GM12878 (cell line): ENCODE data around the gene MYL7. TPM values are rescaled to one million over a fixed set of nuclear protein-coding genes. Genes with fewer than 3 reads are reported as not detected.

ENCODE experiments used
- ATAC-seq: fragments of 200-7000 bp; cut with Tn5 transposase; 3 replicates; pipeline ENCODE4 v1.9.1; 2020; ENCODE audit warnings: mild to moderate bottlenecking, moderate library complexity
- BruUV-seq: library from RNA; stranded (reverse); fragments of 400-500 nt; replicated peaks from 2 replicates; lab custom pipeline; 2021; lab: Mats Ljungman, UMichigan
- CTCF ChIA-PET: fragments of 300-600 bp; sonication (Branson Sonifier 250); formaldehyde crosslinking; extraction: SDS; loops from one replicate; lab custom pipeline; 2021; ENCODE audit warnings: inconsistent platforms; lab: Yijun Ruan, JAX
- POLR2A ChIA-PET: fragments of 350-600 bp; formaldehyde crosslinking; extraction: SDS; loops from one replicate; lab custom pipeline; 2021; ENCODE audit warnings: inconsistent platforms; lab: Charles Lee
- RAD21 ChIA-PET: fragments of 300-600 bp; sonication (Branson Sonifier 250); formaldehyde crosslinking; loops from one replicate; lab custom pipeline; 2023; ENCODE audit warnings: antibody characterized with exemption; ENCODE audit not compliant: unreplicated experiment; lab: Charles Lee
- SMC1A ChIA-PET: fragments of 300-600 bp; sonication (Branson Sonifier 250); formaldehyde crosslinking; loops from one replicate; lab custom pipeline; 2023; ENCODE audit not compliant: unreplicated experiment, uncharacterized antibody; lab: Charles Lee
- DNase-seq: peaks from one replicate; pipeline ENCODE4 v3.0.0-alpha.2; 2011; ENCODE audit warnings: low read depth, low spot score
- FAIRE-seq: peaks from 3 replicates; lab custom pipeline; 2011; peaks lifted over from hg19 to GRCh38; lab: Jason Lieb, UNC
- H2AFZ ChIP-seq: 2 replicates; pipeline ENCODE4 v1.6.0; 2011; ENCODE audit warnings: low read depth, low read length, control low read depth; ENCODE audit not compliant: control insufficient read depth
- H3K27ac ChIP-seq: 2 replicates; pipeline ENCODE4 v1.5.1; 2011; ENCODE audit warnings: control low read depth; ENCODE audit not compliant: control insufficient read depth, insufficient read depth
- H3K27me3 ChIP-seq, 2 experiments: replicated peaks in 1 of 2; 2 replicates each; pipeline versions ENCODE4 v1.6.0 to v1.6.1; 2011; ENCODE audit warnings: low read length in 1 of 2; ENCODE audit not compliant: control insufficient read depth in 2 of 2, insufficient read depth in 2 of 2
- H3K36me3 ChIP-seq, 2 experiments: 2 replicates each; pipeline ENCODE4 v1.5.1; 2011; ENCODE audit warnings: low read length in 1 of 2; ENCODE audit not compliant: control insufficient read depth in 2 of 2, insufficient read depth in 2 of 2
- H3K4me1 ChIP-seq: 2 replicates; pipeline ENCODE4 v1.6.1; 2011; ENCODE audit warnings: mild to moderate bottlenecking, low read length, moderate library complexity, mixed read lengths; ENCODE audit not compliant: control insufficient read depth, insufficient read depth
- H3K4me2 ChIP-seq: 2 replicates; pipeline ENCODE4 v1.6.0; 2011; ENCODE audit warnings: control low read depth; ENCODE audit not compliant: control insufficient read depth, insufficient read depth
- H3K4me3 ChIP-seq: fragments of 200-600 bp; sonication (generic); 2 replicates; pipeline ENCODE4 v1.5.1; 2016
- H3K79me2 ChIP-seq: 2 replicates; pipeline ENCODE4 v1.6.0; 2011; ENCODE audit warnings: low read length; ENCODE audit not compliant: control insufficient read depth, insufficient read depth
- H3K9ac ChIP-seq: 2 replicates; pipeline ENCODE4 v1.8.0; 2011; ENCODE audit warnings: low read length, control low read depth, mixed read lengths; ENCODE audit not compliant: control insufficient read depth, insufficient read depth
- H3K9me3 ChIP-seq: replicated peaks from 3 replicates; pipeline ENCODE4 v1.5.1; 2011; ENCODE audit warnings: mild to moderate bottlenecking, low read length; ENCODE audit not compliant: control insufficient read depth, insufficient read depth
- H4K20me1 ChIP-seq: 2 replicates; pipeline ENCODE4 v1.6.0; 2011; ENCODE audit not compliant: control insufficient read depth, insufficient read depth
- BACH1 ChIP-seq: fragments of 450-650 bp; IDR thresholded peaks from 2 replicates; pipeline ENCODE4 v1.6.1; 2017; ENCODE audit warnings: mild to moderate bottlenecking, borderline replicate concordance
- CBX3 ChIP-seq: fragments of 200-600 bp; sonication (generic); IDR thresholded peaks from 2 replicates; pipeline ENCODE4 v1.6.1; 2016; ENCODE audit warnings: low read depth, borderline replicate concordance
- CREB1 ChIP-seq: IDR thresholded peaks from 2 replicates; pipeline ENCODE4 v1.6.1; 2012; ENCODE audit warnings: low read depth, mild to moderate bottlenecking, inconsistent platforms
- CREM ChIP-seq: IDR thresholded peaks from 2 replicates; pipeline ENCODE4 v1.6.1; 2014; ENCODE audit warnings: antibody characterized with exemption, low read depth
- ESRRA ChIP-seq: IDR thresholded peaks from 2 replicates; pipeline ENCODE4 v1.6.1; 2012; ENCODE audit warnings: mild to moderate bottlenecking, low read length, improper control_type of control experiment
- GABPA ChIP-seq: IDR thresholded peaks from 2 replicates; pipeline ENCODE4 v1.6.1; 2014; ENCODE audit warnings: antibody characterized with exemption, low read depth, mild to moderate bottlenecking, inconsistent platforms
- KAT2A ChIP-seq: conservative IDR thresholded peaks from 2 replicates; pipeline ENCODE4 v1.6.1; 2011; ENCODE audit warnings: low read depth, low read length; ENCODE audit not compliant: control insufficient read depth
- NFIC ChIP-seq: IDR thresholded peaks from 2 replicates; pipeline ENCODE4 v1.6.1; 2012; ENCODE audit warnings: low read depth, mild to moderate bottlenecking, inconsistent platforms, low read length, moderate library complexity
- POU2F2 ChIP-seq: IDR thresholded peaks from 3 replicates; pipeline ENCODE4 v1.6.1; 2011; ENCODE audit warnings: low read depth, mild to moderate bottlenecking, low read length, borderline replicate concordance
- SMAD5 ChIP-seq: IDR thresholded peaks from 2 replicates; pipeline ENCODE4 v1.6.1; 2016; ENCODE audit warnings: antibody characterized with exemption, low read depth
- SRF ChIP-seq, 2 experiments: IDR thresholded peaks; 2 replicates each; pipeline ENCODE4 v1.6.1; 2011; ENCODE audit warnings: low read depth in 2 of 2, low read length in 2 of 2, mild to moderate bottlenecking in 1 of 2, moderate library complexity in 1 of 2
- TBL1XR1 ChIP-seq: IDR thresholded peaks from 2 replicates; pipeline ENCODE4 v1.6.1; 2012; ENCODE audit warnings: low read depth, low read length, improper control_type of control experiment
- USF1 ChIP-seq: IDR thresholded peaks from 2 replicates; pipeline ENCODE4 v1.6.1; 2011; ENCODE audit warnings: borderline replicate concordance, low read depth, mild to moderate bottlenecking, moderate library complexity, mixed read lengths, low read length; ENCODE audit not compliant: insufficient read depth; ENCODE audit errors: extremely low read length
- ZNF622 ChIP-seq: fragments of 450-650 bp; IDR thresholded peaks from 2 replicates; pipeline ENCODE4 v1.6.1; 2017; ENCODE audit warnings: mild to moderate bottlenecking, inconsistent platforms
- WGBS: methylation state at CpG from one replicate; pipeline ENCODE4 v1.1.6; 2016; ENCODE audit warnings: low lambda C conversion rate; ENCODE audit not compliant: insufficient replicate concordance, insufficient coverage; ENCODE audit errors: missing lambda C conversion rate; 5-methylcytosine and 5-hydroxymethylcytosine counted together
- in situ Hi-C: fragments of 300-500 bp; cut with MboI; formaldehyde crosslinking; loops from 9 replicates; pipeline ENCODE4 v1.14.3; 2018; ENCODE audit warnings: mixed read lengths
- intact Hi-C: fragments of 100-400 bp; cut with micrococcal nuclease; formaldehyde crosslinking; loops from one replicate; pipeline ENCODE4 v1.14.2; 2022; ENCODE audit not compliant: unreplicated experiment
- polyA plus RNA-seq, 11 experiments: library from polyadenylated mRNA; depleted of rRNA in 4 of 11; unstranded in 6 of 11; stranded (reverse) in 5 of 11; fragments of >200 nt; fragmentation: Nextera tagmentation in 4 of 11; fragmentation: Illumina TruSeq in 1 of 11; extraction: Ambion mirVana in 4 of 11; extraction: Trizol in 1 of 11; gene quantifications; 1 replicate in 1 of 11; 2 replicates in 10 of 11; pipeline versions ENCODE4 v1.2.1 to v1.2.3, GENCODE V29; 2011 to 2016; ENCODE audit warnings: inconsistent platforms in 2 of 11, missing spikeins in 2 of 11, low read depth in 1 of 11
- total RNA-seq, 4 experiments: library from RNA; depleted of rRNA in 3 of 4; stranded (reverse); fragments of >200 nt in 3 of 4; fragmentation: Illumina TruSeq in 1 of 4; extraction: Trizol in 1 of 4; gene quantifications; 2 replicates each; pipeline versions ENCODE4 v1.2.1 to v1.2.3, GENCODE V29; 2013 to 2021

MYL7 gene
- total and polyA plus RNA-seq, 10 of the 15 experiments (the other 5 are each of a cell fraction or from before 2014, with no cell fraction given): 1.9 TPM; not detected in 9

- no peak for TF ChIP-seq KAT2A
Measured at GRCh38 chr7:44152971-44153947, 12.1 kb upstream of the MYL7 start (continued).

DNA sequence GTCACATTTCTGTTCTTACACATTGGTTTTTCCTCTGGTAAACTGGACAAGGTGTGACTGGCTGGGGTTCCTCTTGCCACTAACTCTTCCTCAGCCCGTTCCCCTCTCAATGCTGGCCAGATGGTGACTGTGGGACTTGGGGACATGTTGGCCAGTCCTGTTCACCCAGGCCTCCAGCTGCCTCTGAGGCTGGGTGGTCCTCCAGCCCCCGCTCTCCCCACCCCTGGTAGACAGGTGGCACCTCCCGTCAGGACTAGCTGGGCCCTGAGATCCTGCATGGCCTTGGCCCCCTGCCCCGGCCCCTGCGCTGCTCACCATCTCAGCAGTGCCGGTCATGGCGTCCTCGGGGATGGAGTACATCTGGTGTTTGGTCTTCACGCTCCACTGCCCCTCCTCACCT is 10.8 kb upstream of the MYL7 start:
- ChIA-PET CTCF (interaction anchor here (1.1 kb wide), 1 partner anchor 45 kb away, joined by 3 read pairs; no protein-coding TSS in a partner anchor), RAD21 (no interaction called here), SMC1A (no interaction called here), POLR2A (no interaction called here)
- H4K20me1 ChIP-seq: no peaks in the 10 kb centered on the region
- no peak overlapping the region for H2AFZ ChIP-seq
- no peaks in the 10 kb centered on the region for H3K79me2 ChIP-seq
- H3K9ac ChIP-seq: no peak overlapping the region
- no peaks in the 10 kb centered on the region; a peak in 2 of 4 replicates for H3K27me3 ChIP-seq
- no peak overlapping the region for H3K4me2 ChIP-seq
- TF ChIP-seq CREM (no peak), USF1 (no peak), TBL1XR1 (no peak), SMAD5 (no peak), POU2F2 (no peak), ZNF622 (no peak), ESRRA (no peak), NFIC (no peak), BACH1 (no peak), SRF (IDR thresholded peaks at IDR 0.05; ENCODE audit: low read depth in 2 of 2, low read length in 2 of 2) (no peak), CREB1 (no peak), CBX3 (no peak), GABPA (no peak)
- H3K27ac ChIP-seq: no peak overlapping the region
- peaks cover 5% of the 10 kb centered on the region for H3K4me1 ChIP-seq
- ATAC-seq (no peak), FAIRE-seq (no peak), DNase-seq (no peak)
- intact Hi-C loops (loop anchor here (5.0 kb wide), 1 partner anchor 40 kb away; no protein-coding TSS in a partner anchor), in situ Hi-C loops (no loop called here)
- 38% methylated on average over 9 of the region's 9 CpGs for WGBS
- H3K9me3 ChIP-seq: no peaks in the 10 kb centered on the region
- no peak overlapping the region for H3K4me3 ChIP-seq
- no TSS peak for BruUV-seq
- no peaks in the 10 kb centered on the region for H3K36me3 ChIP-seq
